ENCODE measurements around the gene PGGHG.

PGGHG gene

GRCh38 chr11:344836-345578 lies 56.1 kb downstream of the PGGHG start:
- CTCF ChIA-PET = interaction anchor here (1.5 to 2.4 kb wide), 3 partner anchors 9 to 36 kb away, joined by 3 to 6 read pairs (median 3); no protein-coding TSS in a partner anchor
- POLR2A ChIA-PET = no interaction called here

More at GRCh38 chr11:344836-345578, 56.1 kb downstream of the PGGHG start:
- DNase-seq = no peak
- Histone ChIP-seq H3K27me3 (replicated peaks in 2 of 5; ENCODE audit: control insufficient read depth in 4 of 5, insufficient read depth in 5 of 5, low read length in 4 of 5) (no peaks in the 10 kb centered on the region), H3K36me3 (ENCODE audit: control insufficient read depth in 4 of 4, insufficient read depth in 4 of 4, low read length in 3 of 4) (no peaks in the 10 kb centered on the region), H3K4me1 (ENCODE audit: control extremely low read depth in 1 of 4, control insufficient read depth in 4 of 4, insufficient read depth in 4 of 4, low read length in 3 of 4) (peaks cover 0 to 15% (median 2%) of the 10 kb centered on the region in 4 experiments), H3K27ac (ENCODE audit: insufficient read depth in 1 of 2, low read depth in 1 of 2, low read length in 2 of 2, poor library complexity in 1 of 2, severe bottlenecking in 2 of 2) (no peak overlapping the region), H3K4me3 (ENCODE audit: control insufficient read depth in 1 of 7, extremely low read depth in 1 of 7, insufficient read depth in 4 of 7, low read depth in 2 of 7, low read length in 6 of 7) (no peak overlapping the region), H3K9me3 (ENCODE audit: control extremely low read depth in 1 of 5, control insufficient read depth in 4 of 5, insufficient read depth in 2 of 5, low read depth in 1 of 5, low read length in 4 of 5) (no peaks in the 10 kb centered on the region)
- WGBS (ENCODE audit: insufficient coverage) = 96% methylated on average over 8 of the region's 11 CpGs
